Urinary bladder (tissue), 4 donors: ENCODE measurements around the gene ESR1. TPM values are rescaled to one million over a fixed set of nuclear protein-coding genes. Genes with fewer than 3 reads are reported as not detected.

Experiments used
- DNase-seq: peaks from one replicate; pipeline ENCODE4 v3.0.0-alpha.2; 2015; ENCODE audit errors: extremely low spot score
- H3K27ac ChIP-seq: one replicate; pipeline ENCODE4 v1.5.1; 2013; ENCODE audit warnings: low read depth, mild to moderate bottlenecking, moderate library complexity
- H3K36me3 ChIP-seq: one replicate; pipeline ENCODE4 v1.6.1; 2013; ENCODE audit warnings: mild to moderate bottlenecking, moderate library complexity; ENCODE audit not compliant: insufficient read depth
- H3K4me1 ChIP-seq: one replicate; pipeline ENCODE4 v1.6.1; 2013; ENCODE audit warnings: mild to moderate bottlenecking, moderate library complexity; ENCODE audit not compliant: insufficient read depth
- H3K4me3 ChIP-seq: one replicate; pipeline ENCODE4 v1.5.1; 2013; ENCODE audit warnings: low read depth, low read length
- WGBS: extraction: QIAGEN DNeasy Blood & Tissue Kit; methylation state at CpG from one replicate; pipeline ENCODE4 v1.1.7; 2013; 5-methylcytosine and 5-hydroxymethylcytosine counted together
- polyA plus RNA-seq: library from polyadenylated mRNA; stranded (reverse); fragments of 200-250 nt; gene quantifications from one replicate; pipeline ENCODE4 v1.2.3, GENCODE V29; 2013
- total RNA-seq: library from RNA; depleted of rRNA; stranded (reverse); fragments of >200 nt; gene quantifications from one replicate; pipeline ENCODE4 v1.2.3, GENCODE V29; 2014
- donor health status: healthy with polysubstance abuse.
- donor health status: healthy.

ESR1 gene
- total and polyA plus RNA-seq, 2 donors: 1.8 to 6.9 TPM

GRCh38 chr6:152147269-152147668 is 339.8 kb downstream of the ESR1 start:
- DNase-seq: no peak
- H3K36me3 ChIP-seq: peaks cover 2% of the 10 kb centered on the region
- H3K4me3 ChIP-seq: no peak overlapping the region
- H3K4me1 ChIP-seq: no peaks in the 10 kb centered on the region
- no peak overlapping the region for H3K27ac ChIP-seq
- 95% methylated on average over 6 of the region's 6 CpGs for WGBS

- Histone ChIP-seq H3K36me3 (peaks cover 2% of the 10 kb centered on the region), H3K4me1 (no peaks in the 10 kb centered on the region), H3K4me3 (no peak overlapping the region), H3K27ac (no peak overlapping the region)
- no peak for DNase-seq
- 97% methylated on average over 1 of the region's 1 CpG for WGBS
Measured at GRCh38 chr6:152148412-152148811, 340.9 kb downstream of the ESR1 start.

- H3K4me1 ChIP-seq: no peaks in the 10 kb centered on the region
- H3K36me3 ChIP-seq: peaks cover 2% of the 10 kb centered on the region
Measured at GRCh38 chr6:152150196-152150595, 342.7 kb downstream of the ESR1 start.

GRCh38 chr6:152151920-152152319 is 344.4 kb downstream of the ESR1 start:
- DNase-seq: no peak
- Histone ChIP-seq H3K4me3 (no peak overlapping the region), H3K4me1 (no peaks in the 10 kb centered on the region), H3K27ac (no peak overlapping the region), H3K36me3 (peaks cover 2% of the 10 kb centered on the region)
- 70% methylated on average over 13 of the region's 13 CpGs for WGBS

More at GRCh38 chr6:152150196-152150595, 342.7 kb downstream of the ESR1 start:
- no peak overlapping the region for H3K27ac ChIP-seq
- DNase-seq: no peak
- no peak overlapping the region for H3K4me3 ChIP-seq
- 72% methylated on average over 3 of the region's 3 CpGs for WGBS

GRCh38 chr6:152154559-152155356 is 347.3 kb downstream of the ESR1 start:
- no peak for DNase-seq
- H3K4me3 ChIP-seq: no peak overlapping the region
- H3K4me1 ChIP-seq: no peaks in the 10 kb centered on the region
- peaks cover 2% of the 10 kb centered on the region for H3K36me3 ChIP-seq
- 92% methylated on average over 17 of the region's 17 CpGs for WGBS
- H3K27ac ChIP-seq: no peak overlapping the region

GRCh38 chr6:152155792-152156191 is 348.3 kb downstream of the ESR1 start:
- 84% methylated on average over 8 of the region's 8 CpGs for WGBS
- no peak overlapping the region for H3K27ac ChIP-seq
- H3K4me3 ChIP-seq: no peak overlapping the region
- H3K36me3 ChIP-seq: peaks cover 2% of the 10 kb centered on the region
- DNase-seq: no peak
- no peaks in the 10 kb centered on the region for H3K4me1 ChIP-seq

GRCh38 chr6:152160346-152160745 is 352.9 kb downstream of the ESR1 start:
- no peak for DNase-seq
- H3K36me3 ChIP-seq: no peaks in the 10 kb centered on the region
- WGBS: 92% methylated on average over 3 of the region's 3 CpGs
- H3K4me3 ChIP-seq: no peak overlapping the region
- no peak overlapping the region for H3K27ac ChIP-seq
- no peaks in the 10 kb centered on the region for H3K4me1 ChIP-seq

- no peak for DNase-seq
- no peak overlapping the region for H3K27ac ChIP-seq
- H3K4me1 ChIP-seq: no peaks in the 10 kb centered on the region
- H3K4me3 ChIP-seq: no peak overlapping the region
- H3K36me3 ChIP-seq: no peaks in the 10 kb centered on the region
Measured at GRCh38 chr6:152161501-152161900, 354.0 kb downstream of the ESR1 start.

- Histone ChIP-seq H3K4me3 (no peak overlapping the region), H3K36me3 (no peaks in the 10 kb centered on the region), H3K4me1 (no peaks in the 10 kb centered on the region), H3K27ac (no peak overlapping the region)
- WGBS: 97% methylated on average over 5 of the region's 5 CpGs
- DNase-seq: no peak
Measured at GRCh38 chr6:152164957-152165356, 357.5 kb downstream of the ESR1 start.

GRCh38 chr6:152166497-152166896 is 359.0 kb downstream of the ESR1 start:
- Histone ChIP-seq H3K27ac (no peak overlapping the region), H3K4me1 (no peaks in the 10 kb centered on the region), H3K4me3 (no peak overlapping the region), H3K36me3 (no peaks in the 10 kb centered on the region)
- 85% methylated on average over 4 of the region's 4 CpGs for WGBS
- no peak for DNase-seq

GRCh38 chr6:152166897-152167296 is 359.4 kb downstream of the ESR1 start:
- H3K4me3 ChIP-seq: no peak overlapping the region
- DNase-seq: no peak
- no peaks in the 10 kb centered on the region for H3K4me1 ChIP-seq
- WGBS: 90% methylated on average over 5 of the region's 5 CpGs
- H3K27ac ChIP-seq: no peak overlapping the region
- H3K36me3 ChIP-seq: no peaks in the 10 kb centered on the region

- Histone ChIP-seq H3K36me3 (no peaks in the 10 kb centered on the region), H3K4me1 (no peaks in the 10 kb centered on the region), H3K27ac (no peak overlapping the region), H3K4me3 (no peak overlapping the region)
- WGBS: 74% methylated on average over 13 of the region's 13 CpGs
- no peak for DNase-seq
Measured at GRCh38 chr6:152167641-152168603, 360.4 kb downstream of the ESR1 start.

- Histone ChIP-seq H3K36me3 (no peaks in the 10 kb centered on the region), H3K27ac (no peak overlapping the region), H3K4me3 (no peak overlapping the region), H3K4me1 (no peaks in the 10 kb centered on the region)
- 89% methylated on average over 4 of the region's 4 CpGs for WGBS
- DNase-seq: no peak
Measured at GRCh38 chr6:152170313-152170701, 362.8 kb downstream of the ESR1 start.
